ENCODE results near the gene SEC22A. TPM values are rescaled to one million over a fixed set of nuclear protein-coding genes. Genes with fewer than 3 reads are reported as not detected.

SEC22A gene
- total and polyA plus RNA-seq, 2 donors (not counting 1 experiment from before 2014, with no cell fraction given) = 15.6 to 19.3 TPM

DNA sequence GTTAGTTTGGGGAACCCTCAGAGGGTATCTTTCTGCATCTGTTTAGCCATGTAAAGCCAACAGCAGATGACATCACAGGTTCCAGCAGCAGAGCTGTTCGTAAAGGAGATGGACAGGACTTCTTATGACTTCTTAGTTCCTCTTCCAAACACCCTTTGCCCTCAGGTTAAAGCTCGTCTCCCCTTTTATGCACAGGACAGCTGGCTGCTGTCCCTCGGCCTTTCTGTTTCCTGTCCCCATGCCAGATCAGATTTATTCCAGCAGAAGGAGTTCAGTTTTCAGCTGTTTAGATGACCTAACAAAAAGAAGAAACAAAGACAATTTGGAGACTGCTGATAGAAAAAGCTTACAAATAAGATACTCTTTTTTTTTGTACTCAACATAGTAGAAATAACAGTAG is 45.1 kb downstream of the SEC22A start:
- H3K9ac ChIP-seq (ENCODE audit: low read length) = no peak overlapping the region
- TF ChIP-seq, protein P1, sequence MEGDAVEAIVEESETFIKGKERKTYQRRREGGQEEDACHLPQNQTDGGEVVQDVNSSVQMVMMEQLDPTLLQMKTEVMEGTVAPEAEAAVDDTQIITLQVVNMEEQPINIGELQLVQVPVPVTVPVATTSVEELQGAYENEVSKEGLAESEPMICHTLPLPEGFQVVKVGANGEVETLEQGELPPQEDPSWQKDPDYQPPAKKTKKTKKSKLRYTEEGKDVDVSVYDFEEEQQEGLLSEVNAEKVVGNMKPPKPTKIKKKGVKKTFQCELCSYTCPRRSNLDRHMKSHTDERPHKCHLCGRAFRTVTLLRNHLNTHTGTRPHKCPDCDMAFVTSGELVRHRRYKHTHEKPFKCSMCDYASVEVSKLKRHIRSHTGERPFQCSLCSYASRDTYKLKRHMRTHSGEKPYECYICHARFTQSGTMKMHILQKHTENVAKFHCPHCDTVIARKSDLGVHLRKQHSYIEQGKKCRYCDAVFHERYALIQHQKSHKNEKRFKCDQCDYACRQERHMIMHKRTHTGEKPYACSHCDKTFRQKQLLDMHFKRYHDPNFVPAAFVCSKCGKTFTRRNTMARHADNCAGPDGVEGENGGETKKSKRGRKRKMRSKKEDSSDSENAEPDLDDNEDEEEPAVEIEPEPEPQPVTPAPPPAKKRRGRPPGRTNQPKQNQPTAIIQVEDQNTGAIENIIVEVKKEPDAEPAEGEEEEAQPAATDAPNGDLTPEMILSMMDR (IDR thresholded peaks at IDR 0.05) = no peak
- TF ChIP-seq EZH2 (IDR thresholded peaks at IDR 0.05; ENCODE audit: borderline replicate concordance, insufficient read depth, low read depth, low read length, poor library complexity, severe bottlenecking) = no peak
- ChIA-PET CTCF (no interaction called here), POLR2A (no interaction called here)
- H4K20me1 ChIP-seq (ENCODE audit: control insufficient read depth, insufficient read depth, low read length, poor library complexity, severe bottlenecking) = no peaks in the 10 kb centered on the region
- intact Hi-C loops (cut with micrococcal nuclease) = no loop called here
- no peaks in the 10 kb centered on the region for H3K27me3 ChIP-seq (replicated peaks in 1 of 4; ENCODE audit: control extremely low read depth in 1 of 4, control insufficient read depth in 3 of 4, insufficient read depth in 4 of 4, low read length in 3 of 4)
- no peak overlapping the region for H3K27ac ChIP-seq (ENCODE audit: low read length in 2 of 2)
- no peak overlapping the region for H3K27ac Mint-ChIP-seq
- WGBS (ENCODE audit: insufficient coverage) = 75% methylated on average over 1 of the region's 3 CpGs
- H3K9me3 Mint-ChIP-seq (ENCODE audit: insufficient read depth) = no peaks in the 10 kb centered on the region
- no peaks in the 10 kb centered on the region for H3K4me1 Mint-ChIP-seq
- no peak overlapping the region for H3K4me3 Mint-ChIP-seq
- DNase-seq = no peak
- no peaks in the 10 kb centered on the region for H3K4me1 ChIP-seq (ENCODE audit: control insufficient read depth in 2 of 2, insufficient read depth in 2 of 2, low read length in 2 of 2)
- H3K27me3 Mint-ChIP-seq = no peaks in the 10 kb centered on the region
- no peak overlapping the region for H3K4me3 ChIP-seq (ENCODE audit: control extremely low read depth in 1 of 5, extremely low read depth in 1 of 5, insufficient read depth in 1 of 5, low read depth in 2 of 5, low read length in 4 of 5)
- no peak for ATAC-seq (ENCODE audit: low read depth)
- H3K79me2 ChIP-seq (ENCODE audit: control insufficient read depth, insufficient read depth, low read length) = no peaks in the 10 kb centered on the region
- no peak overlapping the region for H3K4me2 ChIP-seq (replicated peaks; ENCODE audit: low read depth, low read length, poor library complexity, severe bottlenecking)
- peaks cover 7 to 29% of the 10 kb centered on the region in 2 experiments for H3K36me3 ChIP-seq (replicated peaks in 1 of 2; ENCODE audit: control extremely low read depth in 1 of 2, control insufficient read depth in 1 of 2, extremely low read depth in 1 of 2, insufficient read depth in 2 of 2, low read length in 1 of 2)
- H3K9me3 ChIP-seq (ENCODE audit: control extremely low read depth in 1 of 3, control insufficient read depth in 2 of 3, insufficient read depth in 1 of 3, low read length in 2 of 3) = no peaks in the 10 kb centered on the region
- no peak overlapping the region for H2AFZ ChIP-seq (ENCODE audit: insufficient read depth, low read depth, low read length, poor library complexity, severe bottlenecking)

DNA sequence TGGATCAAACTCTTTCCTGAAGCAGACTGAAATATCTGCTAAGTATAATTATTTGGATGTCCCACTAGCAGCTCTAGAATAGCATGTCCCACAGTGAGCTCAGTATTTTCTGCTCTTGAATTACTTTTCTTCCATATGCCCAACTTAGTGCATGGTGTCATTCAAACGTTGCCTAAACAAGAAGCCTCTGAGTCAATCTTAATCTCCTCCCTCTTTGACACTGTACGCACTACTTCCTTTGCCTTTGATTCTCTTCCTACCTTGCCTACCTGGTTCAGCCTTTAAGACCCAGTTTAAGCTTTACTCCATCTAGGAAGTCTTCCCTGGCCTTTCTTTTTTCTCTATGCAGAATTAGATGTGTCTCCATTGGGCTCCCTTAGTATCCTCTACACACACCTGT is 54.5 kb downstream of the SEC22A start:
- DNase-seq = no peak
- Histone ChIP-seq H3K4me1 (ENCODE audit: control insufficient read depth in 2 of 2, insufficient read depth in 2 of 2, low read length in 2 of 2) (no peaks in the 10 kb centered on the region), H3K27me3 (replicated peaks in 1 of 4; ENCODE audit: control extremely low read depth in 1 of 4, control insufficient read depth in 3 of 4, insufficient read depth in 4 of 4, low read length in 3 of 4) (no peaks in the 10 kb centered on the region), H2AFZ (ENCODE audit: insufficient read depth, low read depth, low read length, poor library complexity, severe bottlenecking) (no peak overlapping the region), H3K36me3 (replicated peaks in 1 of 2; ENCODE audit: control extremely low read depth in 1 of 2, control insufficient read depth in 1 of 2, extremely low read depth in 1 of 2, insufficient read depth in 2 of 2, low read length in 1 of 2) (peaks cover 2 to 5% of the 10 kb centered on the region in 2 experiments), H4K20me1 (ENCODE audit: control insufficient read depth, insufficient read depth, low read length, poor library complexity, severe bottlenecking) (no peaks in the 10 kb centered on the region), H3K27ac (ENCODE audit: low read length in 2 of 2) (no peak overlapping the region), H3K79me2 (ENCODE audit: control insufficient read depth, insufficient read depth, low read length) (no peaks in the 10 kb centered on the region), H3K4me3 (ENCODE audit: control extremely low read depth in 1 of 5, extremely low read depth in 1 of 5, insufficient read depth in 1 of 5, low read depth in 2 of 5, low read length in 4 of 5) (no peak overlapping the region), H3K9ac (ENCODE audit: low read length) (no peak overlapping the region), H3K4me2 (replicated peaks; ENCODE audit: low read depth, low read length, poor library complexity, severe bottlenecking) (no peak overlapping the region), H3K9me3 (ENCODE audit: control extremely low read depth in 1 of 3, control insufficient read depth in 2 of 3, insufficient read depth in 1 of 3, low read length in 2 of 3) (no peaks in the 10 kb centered on the region)
- H3K4me3 Mint-ChIP-seq = no peak overlapping the region
- WGBS (ENCODE audit: insufficient coverage) = 78% methylated on average over 2 of the region's 2 CpGs
- no peak for ATAC-seq (ENCODE audit: low read depth)
- H3K4me1 Mint-ChIP-seq = peaks cover 3% of the 10 kb centered on the region
- ChIA-PET POLR2A (interaction anchor here (0.7 kb wide), 1 partner anchor 562 kb away, joined by 4 read pairs; no protein-coding TSS in a partner anchor), CTCF (interaction anchor here (0.6 to 1.4 kb wide), 2 partner anchors 228 to 1154 kb away, joined by 3 to 4 read pairs; partner anchors contain the start of gene SEMA5B)
- H3K27ac Mint-ChIP-seq = no peak overlapping the region
- H3K27me3 Mint-ChIP-seq = no peaks in the 10 kb centered on the region
- intact Hi-C loops (cut with micrococcal nuclease) = loop anchor here (5.0 kb wide), 1 partner anchor 504 kb away; no protein-coding TSS in a partner anchor
- no peak for TF ChIP-seq EZH2 (IDR thresholded peaks at IDR 0.05; ENCODE audit: borderline replicate concordance, insufficient read depth, low read depth, low read length, poor library complexity, severe bottlenecking)
- TF ChIP-seq, protein P1 (IDR thresholded peaks at IDR 0.05) = no peak
- no peaks in the 10 kb centered on the region for H3K9me3 Mint-ChIP-seq (ENCODE audit: insufficient read depth)

All from B cell (primary cell).